ENCODE measurements around the gene SHB.
"Not testable (repeated sequence)": the region's sequence is repeated elsewhere in the genome, so short reads cannot be mapped to it uniquely, and the experiment has no call there.

The SHB gene

GRCh38 chr9:37906312-37907239, 162.5 kb downstream of the SHB start:
- no peak for DNase-seq (ENCODE audit: low read depth in 1 of 2, low spot score in 1 of 2)

- DNase-seq (ENCODE audit: low read depth in 1 of 2, low spot score in 1 of 2), result no peak
Measured at GRCh38 chr9:37905776-37906175, 163.3 kb downstream of the SHB start.

GRCh38 chr9:37905131-37905505, 163.9 kb downstream of the SHB start:
- no peak for DNase-seq (ENCODE audit: low read depth in 1 of 2, low spot score in 1 of 2)

- no peak for DNase-seq (ENCODE audit: low read depth in 1 of 2, low spot score in 1 of 2)
Measured at GRCh38 chr9:37904445-37905130, 164.4 kb downstream of the SHB start.

GRCh38 chr9:37903647-37904444, 165.2 kb downstream of the SHB start, which contains the start of gene SLC25A51:
Gene SLC25A51 (minus strand): TSS chr9:37904127. CDS start chr9:37888550, 15,577 bp downstream.
- peak; percentile 91 to 95 for DNase-seq (ENCODE audit: low read depth in 1 of 2, low spot score in 1 of 2)

DNA sequence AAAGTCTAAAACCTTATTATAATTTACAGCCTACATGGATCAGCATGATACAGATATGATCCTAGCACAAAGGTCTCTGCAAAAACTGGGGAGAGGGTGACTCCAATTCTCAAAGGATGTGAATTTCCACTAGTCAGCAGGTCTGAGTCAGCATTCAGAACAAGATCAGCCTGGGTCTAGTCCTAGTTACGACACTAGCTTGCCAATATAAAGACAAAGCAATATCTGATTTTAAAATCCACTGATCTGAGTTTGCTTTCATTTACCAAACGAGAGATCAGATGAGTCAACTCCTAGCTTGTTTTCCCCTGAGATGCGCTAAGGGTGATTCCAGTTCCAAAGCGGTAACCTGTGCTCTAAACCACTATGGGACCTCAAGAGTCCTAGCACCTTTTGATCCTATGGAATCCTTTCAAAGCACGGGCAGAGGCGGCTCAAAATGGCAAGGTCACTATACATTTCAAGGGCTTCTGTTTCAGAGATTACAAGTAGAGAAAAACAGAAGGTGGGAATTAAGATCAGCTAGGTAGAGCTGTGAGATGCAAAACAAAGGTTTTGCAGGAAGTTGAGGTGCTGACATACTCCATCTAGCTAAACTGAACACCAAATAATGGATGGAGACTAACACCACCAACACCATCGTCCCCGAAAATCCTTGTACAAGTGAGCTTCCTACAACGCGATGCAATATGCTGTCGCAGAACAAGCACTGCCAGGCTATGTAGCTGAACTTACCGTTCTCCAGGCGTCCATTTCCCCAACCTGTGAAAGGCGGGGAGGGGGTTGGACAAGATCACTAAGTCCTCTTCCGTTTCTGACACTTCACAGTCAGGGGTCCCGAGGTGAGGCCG, 166.0 kb downstream of the SHB start:
- no peak for DNase-seq (ENCODE audit: low read depth in 1 of 2, low spot score in 1 of 2)

DNA sequence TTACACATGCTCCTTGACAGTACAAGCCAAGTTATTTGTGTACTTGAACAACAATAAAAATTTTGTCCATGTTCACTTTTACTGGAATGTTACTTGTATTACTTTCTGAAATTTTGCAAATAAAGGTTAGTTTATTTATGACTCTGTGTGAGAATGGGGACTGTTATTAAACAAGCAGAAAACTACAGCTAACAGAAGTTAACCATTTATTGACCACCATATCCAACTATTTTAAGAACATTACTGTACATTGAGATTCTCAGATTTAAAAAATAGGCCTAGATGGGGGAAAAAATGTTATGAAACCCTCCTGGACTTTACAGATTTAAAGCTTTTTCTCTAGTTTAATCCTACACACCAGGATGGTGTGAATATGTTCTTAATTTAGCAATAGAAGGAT, 166.9 kb downstream of the SHB start:
- DNase-seq (ENCODE audit: low read depth in 1 of 2, low spot score in 1 of 2), result no peak

GRCh38 chr9:37899041-37899440, 170.0 kb downstream of the SHB start:
- DNase-seq (ENCODE audit: low read depth in 1 of 2, low spot score in 1 of 2), result no peak

GRCh38 chr9:37897665-37898064, 171.4 kb downstream of the SHB start:
- no peak for DNase-seq (ENCODE audit: low read depth in 1 of 2, low spot score in 1 of 2)

- DNase-seq (ENCODE audit: low read depth in 1 of 2, low spot score in 1 of 2), result no peak
Measured at GRCh38 chr9:37892063-37892462, 177.0 kb downstream of the SHB start.

DNA sequence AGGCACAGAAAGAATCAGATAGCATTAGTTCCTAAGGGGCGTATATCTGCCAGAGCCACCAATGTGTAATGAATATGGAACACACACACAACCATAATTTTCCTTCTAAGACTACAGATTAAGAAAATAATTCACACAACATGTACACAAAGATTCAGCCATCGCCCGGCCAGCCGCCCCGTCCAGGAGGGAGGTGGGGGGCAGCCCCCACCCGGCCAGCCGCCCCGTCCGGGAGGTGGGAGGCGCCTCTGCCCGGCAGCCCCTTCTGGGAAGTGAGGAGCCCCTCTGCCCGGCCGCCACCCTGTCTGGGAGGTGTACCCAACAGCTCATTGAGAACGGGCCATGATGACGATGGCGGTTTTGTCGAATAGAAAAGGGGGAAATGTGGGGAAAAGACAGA, 178.0 kb downstream of the SHB start:
- not testable (repeated sequence) for DNase-seq (ENCODE audit: low read depth in 1 of 2, low spot score in 1 of 2)

GRCh38 chr9:37889536-37889935, 179.5 kb downstream of the SHB start:
- no peak for DNase-seq (ENCODE audit: low read depth in 1 of 2, low spot score in 1 of 2)

GRCh38 chr9:37887977-37888583, 180.9 kb downstream of the SHB start:
- DNase-seq (ENCODE audit: low read depth in 1 of 2, low spot score in 1 of 2), result not testable (repeated sequence)

DNA sequence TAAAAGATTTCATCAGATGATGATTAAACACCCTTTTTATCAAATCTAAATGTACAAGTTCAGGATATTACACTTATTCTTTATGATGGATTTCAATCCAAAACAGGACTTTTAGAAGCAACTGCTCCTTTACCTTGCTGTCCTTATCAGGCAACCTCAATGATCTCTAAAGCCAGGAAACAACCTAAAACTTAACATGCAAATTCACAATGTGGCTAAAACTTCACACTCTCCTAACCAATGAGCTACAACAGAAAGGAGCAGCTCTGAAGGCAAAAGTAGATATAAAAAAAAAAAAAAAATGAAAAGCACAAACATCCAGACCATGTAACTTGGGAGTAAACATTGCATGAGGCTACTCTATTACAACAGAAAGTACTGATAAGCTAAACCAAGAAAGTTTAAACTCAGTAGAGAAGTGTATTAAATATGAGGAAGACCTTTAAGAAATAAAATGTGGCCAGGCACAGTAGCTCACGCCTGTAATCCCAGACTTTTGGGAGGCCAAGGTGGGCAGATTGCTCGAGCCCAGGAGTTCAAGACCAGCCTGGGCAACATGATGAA, 188.0 kb downstream of the SHB start:
- DNase-seq (ENCODE audit: low read depth in 1 of 2, low spot score in 1 of 2), result no peak

DNA sequence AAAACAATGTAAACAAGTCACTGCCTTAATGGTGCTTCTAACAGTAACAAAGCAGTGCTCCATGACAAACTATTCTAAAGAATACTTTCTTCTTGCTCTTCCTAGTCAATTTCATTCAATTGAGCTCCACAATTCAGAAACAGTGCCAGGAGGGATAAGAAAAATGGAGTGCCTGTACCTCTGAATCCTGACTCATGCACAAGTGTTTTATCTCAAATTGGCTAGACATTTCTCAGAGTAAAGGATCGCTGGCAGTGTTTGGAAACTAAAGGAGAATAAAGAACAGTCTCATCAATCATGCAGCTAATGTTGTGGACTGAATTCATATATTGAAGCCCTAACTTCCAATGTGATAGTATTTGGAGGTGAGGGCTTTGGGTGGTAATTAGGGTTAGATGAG, 192.7 kb downstream of the SHB start:
- no peak for DNase-seq (ENCODE audit: low read depth in 1 of 2, low spot score in 1 of 2)

DNA sequence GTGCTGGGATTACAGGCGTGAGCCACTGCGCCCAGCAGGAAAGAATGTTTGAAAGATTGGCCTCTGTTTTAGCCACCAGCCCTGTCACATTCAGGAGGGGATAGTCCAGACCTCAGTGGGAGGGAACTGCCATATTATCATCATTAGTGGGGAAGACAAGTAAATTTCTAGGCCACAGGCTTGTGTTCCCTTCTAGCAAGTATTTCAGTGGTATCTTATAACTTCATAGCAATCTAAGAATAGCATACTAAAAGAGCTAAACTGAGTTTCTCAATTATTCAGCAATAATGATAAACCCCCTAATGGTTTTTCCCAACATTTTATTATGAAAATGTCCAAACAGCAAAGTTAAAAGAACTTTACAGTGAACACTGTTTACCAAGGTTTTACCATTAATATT, 195.1 kb downstream of the SHB start:
- DNase-seq (ENCODE audit: low read depth in 1 of 2, low spot score in 1 of 2), result no peak

DNA sequence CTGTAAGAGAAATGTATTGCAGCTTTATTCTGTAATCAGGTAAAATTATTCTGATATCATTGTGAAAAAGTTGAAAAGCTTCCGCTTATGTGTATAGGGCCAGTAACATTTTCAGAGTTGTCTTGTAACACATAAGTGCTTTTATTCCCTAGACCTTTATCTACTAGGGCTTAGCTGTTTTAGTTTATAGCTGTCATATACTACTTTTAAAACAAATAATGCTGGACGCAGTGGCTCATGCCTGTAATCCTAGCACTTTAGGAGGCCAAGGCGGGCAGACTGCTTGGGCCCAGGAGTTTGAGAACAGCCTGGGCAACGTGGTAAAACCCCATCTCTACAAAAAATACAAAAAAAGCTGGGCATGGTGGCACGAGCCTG, 198.2 kb downstream of the SHB start:
- no peak for DNase-seq (ENCODE audit: low read depth in 1 of 2, low spot score in 1 of 2)

GRCh38 chr9:37870081-37870798, 198.8 kb downstream of the SHB start:
- no peak for DNase-seq (ENCODE audit: low read depth in 1 of 2, low spot score in 1 of 2)
